ENCODE results near the gene HAUS2. TPM values are rescaled to one million over a fixed set of nuclear protein-coding genes. Genes with fewer than 3 reads are reported as not detected.

HAUS2 gene
- total and polyA plus RNA-seq, 2 donors (not counting 3 experiments of a cell fraction or from before 2014, with no cell fraction given), result 12.6 to 33.5 TPM

- POLR2A ChIA-PET, result no interaction called here
- Histone ChIP-seq H3K9ac (replicated peaks; ENCODE audit: extremely low read depth, insufficient read depth, low read length) (no peak overlapping the region), H3K27me3 (ENCODE audit: control insufficient read depth in 2 of 2, insufficient read depth in 2 of 2, low read length in 2 of 2) (no peaks in the 10 kb centered on the region), H3K9me3 (replicated peaks; ENCODE audit: control insufficient read depth, insufficient read depth, low read length) (no peaks in the 10 kb centered on the region), H3K4me3 (replicated peaks in 1 of 3; ENCODE audit: insufficient read depth in 1 of 3, low read depth in 1 of 3, low read length in 3 of 3) (no peak overlapping the region), H3K79me2 (ENCODE audit: control insufficient read depth, insufficient read depth, low read length) (no peaks in the 10 kb centered on the region), H3K36me3 (ENCODE audit: control insufficient read depth in 2 of 2, extremely low read depth in 1 of 2, insufficient read depth in 2 of 2, low read length in 2 of 2) (no peaks in the 10 kb centered on the region), H3K4me2 (ENCODE audit: insufficient read depth, low read length) (no peak overlapping the region), H4K20me1 (replicated peaks; ENCODE audit: control insufficient read depth, extremely low read depth, insufficient read depth, low read length) (no peaks in the 10 kb centered on the region), H3K4me1 (ENCODE audit: control insufficient read depth, extremely low read depth, insufficient read depth, low read length) (peaks cover 2% of the 10 kb centered on the region), H3K27ac (ENCODE audit: insufficient read depth, low read depth, low read length) (no peak overlapping the region), H2AFZ (ENCODE audit: low read depth, low read length) (no peak overlapping the region), H3K9me1 (replicated peaks; ENCODE audit: control insufficient read depth, extremely low read depth, insufficient read depth, low read length) (no peaks in the 10 kb centered on the region)
- TF ChIP-seq, protein P1, sequence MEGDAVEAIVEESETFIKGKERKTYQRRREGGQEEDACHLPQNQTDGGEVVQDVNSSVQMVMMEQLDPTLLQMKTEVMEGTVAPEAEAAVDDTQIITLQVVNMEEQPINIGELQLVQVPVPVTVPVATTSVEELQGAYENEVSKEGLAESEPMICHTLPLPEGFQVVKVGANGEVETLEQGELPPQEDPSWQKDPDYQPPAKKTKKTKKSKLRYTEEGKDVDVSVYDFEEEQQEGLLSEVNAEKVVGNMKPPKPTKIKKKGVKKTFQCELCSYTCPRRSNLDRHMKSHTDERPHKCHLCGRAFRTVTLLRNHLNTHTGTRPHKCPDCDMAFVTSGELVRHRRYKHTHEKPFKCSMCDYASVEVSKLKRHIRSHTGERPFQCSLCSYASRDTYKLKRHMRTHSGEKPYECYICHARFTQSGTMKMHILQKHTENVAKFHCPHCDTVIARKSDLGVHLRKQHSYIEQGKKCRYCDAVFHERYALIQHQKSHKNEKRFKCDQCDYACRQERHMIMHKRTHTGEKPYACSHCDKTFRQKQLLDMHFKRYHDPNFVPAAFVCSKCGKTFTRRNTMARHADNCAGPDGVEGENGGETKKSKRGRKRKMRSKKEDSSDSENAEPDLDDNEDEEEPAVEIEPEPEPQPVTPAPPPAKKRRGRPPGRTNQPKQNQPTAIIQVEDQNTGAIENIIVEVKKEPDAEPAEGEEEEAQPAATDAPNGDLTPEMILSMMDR (IDR thresholded peaks at IDR 0.05; ENCODE audit: extremely low read depth in 1 of 2, insufficient read depth in 1 of 2, low read depth in 1 of 2, low read length in 2 of 2), result peak in 1 of 2 donors; percentile 40
- TF ChIP-seq FOS (IDR thresholded peaks at IDR 0.05; ENCODE audit: borderline replicate concordance, insufficient read depth, low read length), result no peak
- CTCF ChIA-PET, result interaction anchor here (0.6 to 2.2 kb wide), 11 partner anchors 8 to 269 kb away, joined by 3 to 10 read pairs (median 3); no protein-coding TSS in a partner anchor
- FAIRE-seq (no peak), DNase-seq (ENCODE audit: low read depth, low spot score) (peak; percentile 47)
- no TSS peak for BruUV-seq (replicated peaks)
- intact Hi-C loops (cut with micrococcal nuclease), result no loop called here
- dilution Hi-C loops (cut with MboI; ENCODE audit: extremely low pct_ligation_motif_present, low sequenced_read_pairs), result no loop called here
Measured at GRCh38 chr15:42591238-42591934, 42.7 kb downstream of the HAUS2 start.

- no peak overlapping the region for H3K4me2 ChIP-seq (ENCODE audit: insufficient read depth, low read length)
- no peak overlapping the region for H3K27ac ChIP-seq (ENCODE audit: insufficient read depth, low read depth, low read length)
- CTCF ChIA-PET, result interaction anchor here (0.9 to 2.2 kb wide), 5 partner anchors 8 to 59 kb away, joined by 3 to 10 read pairs (median 6); no protein-coding TSS in a partner anchor
- dilution Hi-C loops (cut with MboI; ENCODE audit: extremely low pct_ligation_motif_present, low sequenced_read_pairs) (no loop called here), intact Hi-C loops (cut with micrococcal nuclease) (no loop called here)
- no peaks in the 10 kb centered on the region for H4K20me1 ChIP-seq (replicated peaks; ENCODE audit: control insufficient read depth, extremely low read depth, insufficient read depth, low read length)
- DNase-seq (ENCODE audit: low read depth, low spot score) (no peak), FAIRE-seq (no peak)
- no peaks in the 10 kb centered on the region for H3K79me2 ChIP-seq (ENCODE audit: control insufficient read depth, insufficient read depth, low read length)
- POLR2A ChIA-PET, result no interaction called here
- H3K27me3 ChIP-seq (ENCODE audit: control insufficient read depth in 2 of 2, insufficient read depth in 2 of 2, low read length in 2 of 2), result no peaks in the 10 kb centered on the region
- BruUV-seq (replicated peaks), result no TSS peak
- peaks cover 2% of the 10 kb centered on the region for H3K4me1 ChIP-seq (ENCODE audit: control insufficient read depth, extremely low read depth, insufficient read depth, low read length)
- H3K9me1 ChIP-seq (replicated peaks; ENCODE audit: control insufficient read depth, extremely low read depth, insufficient read depth, low read length), result no peaks in the 10 kb centered on the region
- H2AFZ ChIP-seq (ENCODE audit: low read depth, low read length), result no peak overlapping the region
- no peak overlapping the region for H3K4me3 ChIP-seq (replicated peaks in 1 of 3; ENCODE audit: insufficient read depth in 1 of 3, low read depth in 1 of 3, low read length in 3 of 3)
- H3K9ac ChIP-seq (replicated peaks; ENCODE audit: extremely low read depth, insufficient read depth, low read length), result no peak overlapping the region
- H3K9me3 ChIP-seq (replicated peaks; ENCODE audit: control insufficient read depth, insufficient read depth, low read length), result no peaks in the 10 kb centered on the region
- no peak for TF ChIP-seq POLR2AphosphoS5 (IDR thresholded peaks at IDR 0.05; ENCODE audit: insufficient read depth, low read depth, low read length)
- no peak for TF ChIP-seq MYC (IDR thresholded peaks at IDR 0.05; ENCODE audit: low read depth, low read length)
- TF ChIP-seq, protein P1 (IDR thresholded peaks at IDR 0.05; ENCODE audit: extremely low read depth in 1 of 2, insufficient read depth in 1 of 2, low read depth in 1 of 2, low read length in 2 of 2), result no peak
- TF ChIP-seq JUN (IDR thresholded peaks at IDR 0.05; ENCODE audit: borderline replicate concordance, insufficient read depth, insufficient read length, low read depth), result no peak
- no peak for TF ChIP-seq FOS (IDR thresholded peaks at IDR 0.05; ENCODE audit: borderline replicate concordance, insufficient read depth, low read length)
- TF ChIP-seq GATA2 (IDR thresholded peaks at IDR 0.05; ENCODE audit: insufficient read depth, insufficient read length, low read depth, low read length), result no peak
- TF ChIP-seq, protein P2, sequence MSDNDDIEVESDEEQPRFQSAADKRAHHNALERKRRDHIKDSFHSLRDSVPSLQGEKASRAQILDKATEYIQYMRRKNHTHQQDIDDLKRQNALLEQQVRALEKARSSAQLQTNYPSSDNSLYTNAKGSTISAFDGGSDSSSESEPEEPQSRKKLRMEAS (IDR thresholded peaks at IDR 0.05; ENCODE audit: insufficient read depth, insufficient read length), result no peak
- no peak for TF ChIP-seq POLR2A (IDR thresholded peaks at IDR 0.05; ENCODE audit: low read depth, low read length)
- no peak for TF ChIP-seq EZH2 (IDR thresholded peaks at IDR 0.05; ENCODE audit: borderline replicate concordance, low read depth, low read length, severe bottlenecking)
- no peaks in the 10 kb centered on the region for H3K36me3 ChIP-seq (ENCODE audit: control insufficient read depth in 2 of 2, extremely low read depth in 1 of 2, insufficient read depth in 2 of 2, low read length in 2 of 2)
Measured at GRCh38 chr15:42592716-42593115, 44.1 kb downstream of the HAUS2 start.

All from endothelial cell of umbilical vein (primary cell).